Colon (tissue), 2 donors: ENCODE results near the gene MS4A10.

Source experiments
- FAIRE-seq: peaks from 2 replicates; lab custom pipeline; 2012; peaks lifted over from hg19 to GRCh38; lab: Jason Lieb, UNC
- donor health status: control.
- donor health status: control.

Gene MS4A10

GRCh38 chr11:60830478-60831142, 45.5 kb downstream of the MS4A10 start:
- FAIRE-seq: no peak

DNA sequence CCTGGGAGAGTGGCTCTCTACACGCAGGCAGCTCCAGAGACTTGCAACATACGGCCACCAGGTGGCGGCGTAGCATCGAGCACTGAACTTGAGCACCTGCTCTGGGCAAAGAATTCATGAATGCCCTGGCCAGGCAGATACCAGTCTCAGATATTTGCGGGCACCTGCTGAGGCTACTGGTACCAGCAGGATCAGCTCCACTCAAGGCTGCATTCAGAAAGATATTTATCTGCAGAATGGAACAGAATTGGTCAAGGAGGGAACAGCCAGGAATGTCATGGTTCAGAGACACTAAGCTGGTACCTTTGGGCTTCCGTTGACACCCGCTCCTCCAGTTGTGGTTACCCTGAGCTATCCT, 46.0 kb downstream of the MS4A10 start:
- no peak for FAIRE-seq

- no peak for FAIRE-seq
Observed at GRCh38 chr11:60831501-60832079, 46.5 kb downstream of the MS4A10 start.

GRCh38 chr11:60834742-60835533, 49.8 kb downstream of the MS4A10 start:
- FAIRE-seq: no peak

GRCh38 chr11:60835534-60835846, 50.4 kb downstream of the MS4A10 start:
- FAIRE-seq: no peak

GRCh38 chr11:60836866-60837515, 51.9 kb downstream of the MS4A10 start:
- FAIRE-seq: no peak

GRCh38 chr11:60838132-60838531, 53.0 kb downstream of the MS4A10 start:
- no peak for FAIRE-seq

- no peak for FAIRE-seq
Observed at GRCh38 chr11:60840470-60841430, 55.6 kb downstream of the MS4A10 start.

DNA sequence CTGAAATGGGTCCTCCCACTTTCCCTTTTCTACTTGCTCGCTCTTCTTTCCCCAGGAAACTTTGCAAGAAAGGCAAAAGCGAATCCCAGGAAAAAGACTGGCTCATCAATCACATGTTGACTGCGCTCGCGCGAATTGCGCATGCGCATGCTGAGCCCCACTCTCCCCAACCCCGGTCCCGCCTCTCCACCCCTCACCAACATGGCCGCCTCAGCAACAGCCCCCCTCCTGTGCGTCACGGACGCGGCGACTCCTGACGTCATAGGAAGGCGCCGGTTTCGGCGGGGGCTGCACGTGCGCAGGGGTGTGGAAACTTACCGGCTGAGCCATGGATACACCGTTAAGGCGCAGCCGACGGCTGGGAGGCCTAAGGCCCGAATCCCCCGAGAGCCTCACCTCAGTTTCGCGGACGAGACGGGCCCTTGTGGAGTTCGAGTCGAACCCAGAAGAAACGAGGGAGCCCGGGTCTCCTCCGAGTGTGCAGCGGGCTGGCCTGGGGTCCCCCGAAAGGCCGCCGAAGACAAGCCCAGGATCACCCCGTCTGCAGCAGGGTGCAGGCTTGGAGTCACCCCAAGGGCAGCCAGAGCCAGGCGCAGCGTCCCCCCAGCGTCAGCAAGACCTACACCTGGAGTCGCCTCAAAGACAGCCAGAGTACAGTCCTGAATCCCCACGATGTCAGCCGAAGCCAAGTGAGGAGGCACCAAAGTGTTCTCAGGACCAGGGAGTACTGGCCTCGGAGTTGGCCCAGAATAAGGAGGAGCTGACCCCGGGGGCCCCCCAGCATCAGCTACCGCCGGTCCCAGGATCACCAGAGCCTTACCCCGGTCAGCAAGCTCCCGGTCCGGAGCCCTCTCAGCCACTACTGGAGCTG, 56.9 kb downstream of the MS4A10 start, which contains the start of gene CCDC86:
TSS of gene CCDC86 (plus strand) at position 317 of the 871 bp plus-strand sequence. CDS start at position 329, 12 bp downstream.
- no peak for FAIRE-seq

DNA sequence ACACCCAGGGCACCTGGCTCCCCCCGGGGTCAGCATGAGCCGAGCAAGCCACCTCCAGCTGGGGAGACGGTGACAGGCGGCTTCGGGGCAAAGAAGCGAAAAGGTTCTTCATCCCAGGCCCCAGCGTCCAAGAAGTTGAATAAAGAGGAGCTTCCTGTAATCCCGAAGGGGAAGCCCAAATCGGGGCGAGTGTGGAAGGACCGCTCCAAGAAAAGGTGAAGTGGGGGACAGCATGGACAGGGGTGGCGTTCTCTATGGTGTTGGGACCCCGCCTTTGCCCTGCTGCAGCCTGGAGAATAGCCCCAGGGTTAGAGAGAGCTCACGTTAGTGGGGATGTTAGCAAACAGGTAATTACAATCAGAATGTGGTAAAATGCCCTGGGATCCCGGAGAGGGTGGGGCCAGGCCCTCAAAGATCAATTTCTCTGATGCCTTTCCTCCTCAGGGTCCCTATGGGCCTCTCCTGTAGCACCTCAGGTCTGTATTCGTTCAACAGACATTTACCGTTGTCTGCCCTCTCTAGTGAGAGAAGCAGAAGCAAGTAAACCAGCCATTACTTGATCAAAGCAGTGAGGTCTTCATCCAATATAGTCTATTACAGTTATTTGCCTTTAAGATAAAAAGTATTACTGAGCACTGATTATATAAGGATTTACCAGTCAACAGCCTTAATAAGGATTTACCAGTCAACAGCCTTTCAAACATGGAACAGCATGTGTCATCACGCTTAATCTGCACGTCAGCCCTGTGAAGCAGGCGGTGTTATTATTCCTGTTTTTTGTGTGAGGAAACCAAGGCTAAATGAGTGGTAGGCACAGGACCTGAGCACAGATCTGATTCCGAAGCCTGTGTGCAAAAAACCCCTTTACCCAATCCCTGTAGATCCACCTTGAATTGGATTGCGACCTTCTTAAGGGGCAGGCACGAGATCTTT, 57.8 kb downstream of the MS4A10 start:
- no peak for FAIRE-seq

- no peak for FAIRE-seq
Observed at GRCh38 chr11:60844045-60844869, 59.1 kb downstream of the MS4A10 start.

- FAIRE-seq: no peak
Observed at GRCh38 chr11:60844870-60845221, 59.7 kb downstream of the MS4A10 start.

DNA sequence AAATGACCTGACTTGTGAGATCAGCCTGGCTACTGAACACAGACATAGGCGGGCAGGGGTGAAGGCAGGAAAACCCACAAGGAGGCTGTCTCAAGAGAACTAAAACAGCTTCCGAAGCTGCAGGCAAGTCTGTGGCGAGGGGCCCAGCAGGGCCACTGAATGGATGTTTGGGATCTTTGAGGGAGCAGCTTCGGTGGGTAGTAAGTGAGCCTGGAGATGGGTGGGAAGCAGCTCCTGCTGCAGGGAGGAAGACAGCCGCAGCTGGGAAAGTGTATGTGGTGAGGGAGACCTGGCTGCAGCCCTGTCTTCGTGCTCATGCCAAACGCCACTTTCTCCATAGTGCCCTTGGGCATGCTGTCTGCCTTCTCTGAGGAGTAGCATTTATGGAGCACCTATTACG, 60.2 kb downstream of the MS4A10 start:
- no peak for FAIRE-seq

GRCh38 chr11:60847281-60847680, 62.1 kb downstream of the MS4A10 start:
- FAIRE-seq: no peak

DNA sequence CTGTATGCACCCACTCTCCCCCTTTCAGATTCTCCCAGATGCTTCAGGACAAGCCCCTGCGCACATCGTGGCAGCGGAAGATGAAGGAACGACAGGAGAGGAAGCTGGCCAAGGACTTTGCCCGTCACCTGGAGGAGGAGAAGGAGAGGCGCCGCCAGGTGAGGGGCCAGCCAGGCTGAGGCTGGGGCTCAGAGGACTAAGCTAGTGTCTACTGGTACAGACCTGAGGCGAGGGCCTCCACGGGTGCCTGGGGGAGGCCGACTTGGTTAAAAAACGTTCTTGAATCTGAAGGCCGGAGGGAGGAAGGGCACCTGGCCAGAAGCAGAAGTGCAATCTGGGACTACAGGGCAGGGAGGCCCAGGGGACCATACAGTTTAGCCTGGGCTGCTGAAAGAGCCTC, 62.8 kb downstream of the MS4A10 start:
- no peak for FAIRE-seq

DNA sequence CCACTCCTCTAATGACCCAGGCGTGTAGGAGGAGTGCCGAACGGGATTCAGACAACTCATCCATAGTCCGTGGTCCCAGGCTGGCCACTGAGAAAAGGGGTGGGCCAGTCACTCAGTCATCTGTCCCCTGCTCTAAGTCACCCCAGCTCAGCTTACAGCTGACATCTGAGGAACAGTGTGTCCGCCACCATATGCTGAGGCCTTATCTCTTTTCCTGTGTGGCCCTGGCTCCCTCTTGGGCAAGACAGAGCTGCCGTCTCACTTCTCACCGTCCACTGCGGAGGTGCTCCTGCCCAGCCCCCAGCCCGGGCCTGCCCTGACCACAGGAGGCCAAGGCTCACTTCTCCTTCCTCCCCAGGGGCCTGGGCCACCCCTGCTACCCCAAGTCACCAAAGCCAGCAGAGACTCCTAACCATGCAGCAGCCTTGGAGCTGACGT, 63.6 kb downstream of the MS4A10 start:
- no peak for FAIRE-seq

DNA sequence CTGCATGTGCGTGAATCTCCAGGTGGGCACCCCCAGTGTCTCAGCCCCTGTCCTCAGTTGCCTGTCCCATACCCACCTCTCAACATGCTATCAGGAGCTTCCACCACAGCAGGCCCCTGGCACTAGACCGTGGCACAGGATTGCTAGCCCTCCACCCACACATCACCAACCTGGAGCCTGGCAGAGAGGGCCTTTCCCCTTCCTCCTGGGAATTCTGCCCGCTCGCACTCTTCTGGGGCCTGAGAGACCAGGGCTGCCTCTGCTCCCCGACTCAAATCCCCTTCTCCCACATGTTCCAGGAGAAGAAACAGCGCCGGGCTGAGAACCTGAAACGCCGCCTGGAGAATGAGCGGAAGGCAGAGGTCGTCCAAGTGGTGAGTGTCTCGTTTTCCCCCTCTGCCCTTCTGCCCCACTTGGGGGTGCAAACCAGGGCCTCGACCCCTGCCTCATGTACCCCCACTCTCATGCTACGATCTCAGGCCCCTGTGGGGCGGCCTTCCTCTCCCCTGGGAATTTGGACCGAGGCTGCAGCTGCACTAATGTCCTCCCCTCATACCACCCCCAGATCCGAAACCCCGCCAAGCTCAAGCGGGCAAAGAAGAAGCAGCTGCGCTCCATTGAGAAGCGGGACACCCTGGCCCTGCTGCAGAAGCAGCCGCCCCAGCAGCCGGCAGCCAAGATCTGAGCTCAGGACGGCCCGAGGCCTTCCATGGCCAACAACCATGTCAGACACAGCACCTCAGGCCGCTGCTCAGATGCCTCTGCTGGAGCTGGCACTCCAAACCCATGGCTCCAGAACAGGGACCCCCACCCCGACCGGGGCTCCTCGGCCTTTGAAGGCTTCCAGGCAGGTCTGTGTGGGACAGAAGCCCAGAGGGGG, 64.7 kb downstream of the MS4A10 start:
- FAIRE-seq: no peak
